Endodermal cell (in vitro differentiated cells): Measurements from ENCODE around the gene ANKRD27. TPM values are rescaled to one million over a fixed set of nuclear protein-coding genes. Genes with fewer than 3 reads are reported as not detected.

Source experiments
- DNase-seq: peaks from one replicate; pipeline ENCODE4 v3.0.0-alpha.2; 2017
- H3K27ac ChIP-seq: 2 replicates; pipeline ENCODE4 v1.5.1; 2013; ENCODE audit warnings: mild to moderate bottlenecking, low read depth, low read length, moderate library complexity
- H3K27me3 ChIP-seq: 2 replicates; pipeline ENCODE4 v1.6.1; 2013; ENCODE audit warnings: mild to moderate bottlenecking, low read length, moderate library complexity; ENCODE audit not compliant: insufficient read depth, control insufficient read depth, poor library complexity, severe bottlenecking
- H3K36me3 ChIP-seq: 2 replicates; pipeline ENCODE4 v1.7.0; 2013; ENCODE audit warnings: mild to moderate bottlenecking, low read length, moderate library complexity; ENCODE audit not compliant: control insufficient read depth, insufficient read depth
- H3K4me1 ChIP-seq: one replicate; pipeline ENCODE4 v1.7.0; 2013; ENCODE audit warnings: low read length; ENCODE audit not compliant: control insufficient read depth, insufficient read depth
- H3K4me3 ChIP-seq: 2 replicates; pipeline ENCODE4 v1.5.1; 2013; ENCODE audit warnings: mild to moderate bottlenecking, low read length, moderate library complexity
- H3K9ac ChIP-seq: 2 replicates; pipeline ENCODE4 v1.6.1; 2013; ENCODE audit warnings: mild to moderate bottlenecking, low read length, moderate library complexity; ENCODE audit not compliant: poor library complexity, severe bottlenecking; ENCODE audit errors: extremely low read depth
- H3K9me3 ChIP-seq: 2 replicates; pipeline ENCODE4 v1.6.1; 2013; ENCODE audit warnings: mild to moderate bottlenecking, low read length, moderate library complexity; ENCODE audit not compliant: control insufficient read depth
- H3K27ac Mint-ChIP-seq: 2 replicates; pipeline ENCODE4 v1.8.0; 2020; ENCODE audit warnings: mixed read lengths
- H3K27me3 Mint-ChIP-seq: 2 replicates; pipeline ENCODE4 v1.8.0; 2021; ENCODE audit warnings: mild to moderate bottlenecking, mixed read lengths; ENCODE audit not compliant: insufficient read depth
- H3K36me3 Mint-ChIP-seq: 2 replicates; pipeline ENCODE4 v1.8.0; 2020; ENCODE audit warnings: low read depth, mixed read lengths
- H3K4me1 Mint-ChIP-seq: 2 replicates; pipeline ENCODE4 v1.8.0; 2020; ENCODE audit warnings: mixed read lengths
- H3K4me3 Mint-ChIP-seq: 2 replicates; pipeline ENCODE4 v1.8.0; 2020; ENCODE audit warnings: mild to moderate bottlenecking, moderate library complexity, mixed read lengths
- H3K9me3 Mint-ChIP-seq: 2 replicates; pipeline ENCODE4 v1.8.0; 2020; ENCODE audit warnings: mild to moderate bottlenecking, mixed read lengths
- CTCF ChIP-seq: fragments of 200-600 bp; sonication (generic); conservative IDR thresholded peaks from 2 replicates; pipeline ENCODE4 v1.5.0; 2021; ENCODE audit warnings: antibody characterized with exemption, mild to moderate bottlenecking
- WGBS, 2 experiments: methylation state at CpG; one replicate each; pipeline versions ENCODE4 v1.1.5 to v1.1.7; 2013; ENCODE audit warnings: missing lambda C conversion rate in 2 of 2, mixed read lengths in 1 of 2; ENCODE audit not compliant: insufficient coverage in 1 of 2, insufficient read length in 1 of 2; 5-methylcytosine and 5-hydroxymethylcytosine counted together
- total RNA-seq, 2 donors: library from RNA; stranded (reverse); fragmentation: NEBNext Ultra II Directional in 1 of 2; extraction: Animal tissue kit (Norgen Biotek cat#: 25700) in 1 of 2; gene quantifications; 2 replicates in 1 of 2; 3 replicates in 1 of 2; pipeline ENCODE4 v1.2.1, GENCODE V29; 2021

The ANKRD27 gene
- total RNA-seq, 2 donors from 2014 or later: 35.1 to 35.9 TPM

GRCh38 chr19:32614916-32615315 is 60.1 kb downstream of the ANKRD27 start:
- H3K4me3 Mint-ChIP-seq: no peak overlapping the region
- TF ChIP-seq CTCF: no peak
- Histone ChIP-seq H3K9me3 (no peaks in the 10 kb centered on the region), H3K27me3 (no peaks in the 10 kb centered on the region), H3K9ac (no peak overlapping the region), H3K4me1 (no peaks in the 10 kb centered on the region), H3K4me3 (no peak overlapping the region), H3K27ac (no peak overlapping the region), H3K36me3 (peaks cover 52% of the 10 kb centered on the region)
- H3K9me3 Mint-ChIP-seq: no peaks in the 10 kb centered on the region
- no peaks in the 10 kb centered on the region for H3K4me1 Mint-ChIP-seq
- H3K36me3 Mint-ChIP-seq: peaks cover 67% of the 10 kb centered on the region
- no peak for DNase-seq
- H3K27ac Mint-ChIP-seq: no peak overlapping the region
- 96% methylated on average over 7 of the region's 7 CpGs for WGBS, 2 experiments
- H3K27me3 Mint-ChIP-seq: no peaks in the 10 kb centered on the region

- no peak overlapping the region for H3K27ac ChIP-seq
- H3K9ac ChIP-seq: no peak overlapping the region
- no peaks in the 10 kb centered on the region for H3K4me1 ChIP-seq
- H3K27me3 ChIP-seq: no peaks in the 10 kb centered on the region
- TF ChIP-seq CTCF: no peak
- peaks cover 62% of the 10 kb centered on the region for H3K36me3 ChIP-seq
- H3K4me3 Mint-ChIP-seq: no peak overlapping the region
- H3K27ac Mint-ChIP-seq: no peak overlapping the region
- no peaks in the 10 kb centered on the region for H3K4me1 Mint-ChIP-seq
- H3K27me3 Mint-ChIP-seq: no peaks in the 10 kb centered on the region
- H3K36me3 Mint-ChIP-seq: peaks cover 63% of the 10 kb centered on the region
- no peaks in the 10 kb centered on the region for H3K9me3 ChIP-seq
- no peak overlapping the region for H3K4me3 ChIP-seq
- DNase-seq: no peak
- WGBS, 2 experiments: 68 to 100% methylated on average over 3 to 4 of the region's 4 CpGs
- peaks cover 5% of the 10 kb centered on the region for H3K9me3 Mint-ChIP-seq
Observed at GRCh38 chr19:32613008-32613407, 62.0 kb downstream of the ANKRD27 start.

GRCh38 chr19:32611161-32611560 is 63.8 kb downstream of the ANKRD27 start:
- no peak for TF ChIP-seq CTCF
- H3K4me1 ChIP-seq: no peaks in the 10 kb centered on the region
- no peak overlapping the region for H3K4me3 Mint-ChIP-seq
- H3K36me3 ChIP-seq: peaks cover 71% of the 10 kb centered on the region
- no peaks in the 10 kb centered on the region for H3K27me3 ChIP-seq
- H3K27ac Mint-ChIP-seq: no peak overlapping the region
- DNase-seq: no peak
- H3K9ac ChIP-seq: no peak overlapping the region
- H3K36me3 Mint-ChIP-seq: peaks cover 67% of the 10 kb centered on the region
- H3K27me3 Mint-ChIP-seq: no peaks in the 10 kb centered on the region
- 82 to 93% methylated on average over 2 to 5 of the region's 5 CpGs for WGBS, 2 experiments
- H3K4me1 Mint-ChIP-seq: no peaks in the 10 kb centered on the region
- peaks cover 5% of the 10 kb centered on the region for H3K9me3 Mint-ChIP-seq
- no peaks in the 10 kb centered on the region for H3K9me3 ChIP-seq
- no peak overlapping the region for H3K4me3 ChIP-seq
- no peak overlapping the region for H3K27ac ChIP-seq
